ENCODE data around the gene CNTNAP2.

- no peak for TF ChIP-seq CTCF (conservative IDR thresholded peaks at IDR 0.05 in 1 of 2, IDR thresholded peaks at IDR 0.05 in 1 of 2; ENCODE audit: low read depth in 1 of 2, low read length in 2 of 2)
- TF ChIP-seq EZH2 (IDR thresholded peaks at IDR 0.05; ENCODE audit: low read length, missing control alignments), result no peak
These were observed 1793.0 kb downstream of the CNTNAP2 start for GRCh38 chr7:147909431-147910148.

Measured in fibroblast of lung (primary cell).